ENCODE measurements around the gene SLC25A18. TPM values are rescaled to one million over a fixed set of nuclear protein-coding genes. Genes with fewer than 3 reads are reported as not detected.

SLC25A18 gene
- total RNA-seq, 5 donors from 2014 or later (not counting 1 experiment from before 2014, with no cell fraction given) = not detected

- Histone ChIP-seq H3K9me3 (no peaks in the 10 kb centered on the region), H3K4me3 (ENCODE audit: control insufficient read depth in 1 of 2, extremely low read depth in 1 of 2, low read length in 1 of 2) (no peak overlapping the region), H3K4me1 (ENCODE audit: control insufficient read depth in 1 of 2, extremely low read depth in 1 of 2, insufficient read depth in 2 of 2, low read length in 2 of 2) (no peaks in the 10 kb centered on the region), H3K27me3 (replicated peaks in 1 of 2; ENCODE audit: control insufficient read depth in 2 of 2, extremely low read depth in 1 of 2, insufficient read depth in 2 of 2, low read length in 1 of 2) (no peaks in the 10 kb centered on the region), H3K36me3 (ENCODE audit: control insufficient read depth in 2 of 2, extremely low read depth in 1 of 2, insufficient read depth in 1 of 2, low read length in 1 of 2) (peaks cover 0 to 49% of the 10 kb centered on the region in 2 donors), H3K27ac (ENCODE audit: low read length) (no peak overlapping the region)
- H3K4me1 Mint-ChIP-seq = peaks cover 9 to 16% (median 11%) of the 10 kb centered on the region in 3 donors
- DNase-seq (no peak), ATAC-seq (replicated peaks in 1 of 4) (no peak)
- 94% methylated on average over 5 of the region's 5 CpGs for WGBS (ENCODE audit: insufficient coverage)
- no peak overlapping the region for H3K27ac Mint-ChIP-seq
- no peak overlapping the region for H3K4me3 Mint-ChIP-seq
- peaks cover 20% of the 10 kb centered on the region for H3K36me3 Mint-ChIP-seq
- no peaks in the 10 kb centered on the region for H3K9me3 Mint-ChIP-seq
- CTCF ChIA-PET = interaction anchor here in 1 of 2 donors (0.5 kb wide), 1 partner anchor 421 kb away, joined by 3 read pairs; no protein-coding TSS in a partner anchor
- POLR2A ChIA-PET = interaction anchor here in 1 of 2 donors (0.8 kb wide), 1 partner anchor 108 kb away, joined by 4 read pairs; no protein-coding TSS in a partner anchor
- no peaks in the 10 kb centered on the region for H3K27me3 Mint-ChIP-seq
Measured at GRCh38 chr22:17606496-17606895, 43.2 kb downstream of the SLC25A18 start.

DNA sequence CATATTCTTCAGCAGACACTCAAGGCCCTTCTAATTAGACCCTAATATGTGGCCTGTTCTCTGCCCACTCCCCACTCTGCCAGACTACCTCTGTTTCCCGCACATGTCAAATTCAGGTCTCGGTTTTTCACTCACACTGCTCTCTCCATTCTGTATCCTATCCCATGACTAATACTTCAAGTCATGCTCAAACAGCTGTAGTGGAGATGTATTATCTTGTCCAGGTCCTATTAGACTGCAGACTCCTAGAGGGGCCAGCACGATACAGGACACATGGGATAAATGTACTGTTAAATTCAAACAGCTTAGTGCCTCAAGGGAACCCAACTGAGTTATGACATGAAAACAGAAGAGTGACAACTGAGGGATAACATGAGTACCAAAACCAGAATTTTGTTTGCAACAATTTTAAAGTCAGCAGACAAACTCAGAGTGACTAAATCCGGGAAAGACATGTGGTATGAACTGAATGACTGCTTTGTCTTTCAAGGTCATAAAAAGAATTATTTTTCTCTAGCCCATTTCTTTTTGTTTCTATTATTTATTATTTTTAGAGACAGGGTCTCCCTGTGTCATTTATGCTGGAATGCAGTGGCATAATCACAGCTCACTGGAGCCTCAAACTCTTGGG lies 44.7 kb downstream of the SLC25A18 start:
- POLR2A ChIA-PET = no interaction called here
- no peaks in the 10 kb centered on the region for H3K9me3 ChIP-seq
- H3K36me3 ChIP-seq (ENCODE audit: control insufficient read depth in 2 of 2, extremely low read depth in 1 of 2, insufficient read depth in 1 of 2, low read length in 1 of 2) = peaks cover 0 to 64% of the 10 kb centered on the region in 2 donors
- no peak overlapping the region for H3K4me3 ChIP-seq (ENCODE audit: control insufficient read depth in 1 of 2, extremely low read depth in 1 of 2, low read length in 1 of 2)
- no peaks in the 10 kb centered on the region for H3K27me3 ChIP-seq (replicated peaks in 1 of 2; ENCODE audit: control insufficient read depth in 2 of 2, extremely low read depth in 1 of 2, insufficient read depth in 2 of 2, low read length in 1 of 2)
- H3K27ac Mint-ChIP-seq = no peak overlapping the region
- CTCF ChIA-PET = no interaction called here
- no peaks in the 10 kb centered on the region for H3K27me3 Mint-ChIP-seq
- H3K27ac ChIP-seq (ENCODE audit: low read length) = no peak overlapping the region
- H3K4me3 Mint-ChIP-seq = no peak overlapping the region
- no CpG with 5 or more reads among the region's 4 CpGs for whole genome bisulfite sequencing (ENCODE audit: insufficient coverage)
- H3K9me3 Mint-ChIP-seq = no peaks in the 10 kb centered on the region
- peaks cover 13 to 18% (median 14%) of the 10 kb centered on the region in 3 donors for H3K4me1 Mint-ChIP-seq
- peaks cover 30% of the 10 kb centered on the region for H3K36me3 Mint-ChIP-seq
- DNase-seq = no peak
- no peak for ATAC-seq (replicated peaks in 1 of 4)
- H3K4me1 ChIP-seq (ENCODE audit: control insufficient read depth in 1 of 2, extremely low read depth in 1 of 2, insufficient read depth in 2 of 2, low read length in 2 of 2) = no peaks in the 10 kb centered on the region

- no CpG with 5 or more reads among the region's 3 CpGs for WGBS (ENCODE audit: insufficient coverage)
- Histone ChIP-seq H3K4me3 (ENCODE audit: control insufficient read depth in 1 of 2, extremely low read depth in 1 of 2, low read length in 1 of 2) (no peak overlapping the region), H3K4me1 (ENCODE audit: control insufficient read depth in 1 of 2, extremely low read depth in 1 of 2, insufficient read depth in 2 of 2, low read length in 2 of 2) (no peaks in the 10 kb centered on the region), H3K36me3 (ENCODE audit: control insufficient read depth in 2 of 2, extremely low read depth in 1 of 2, insufficient read depth in 1 of 2, low read length in 1 of 2) (peaks cover 0 to 59% of the 10 kb centered on the region in 2 donors), H3K27me3 (replicated peaks in 1 of 2; ENCODE audit: control insufficient read depth in 2 of 2, extremely low read depth in 1 of 2, insufficient read depth in 2 of 2, low read length in 1 of 2) (no peaks in the 10 kb centered on the region), H3K9me3 (no peaks in the 10 kb centered on the region), H3K27ac (ENCODE audit: low read length) (no peak overlapping the region)
- Mint-ChIP-seq H3K36me3 (peaks cover 26% of the 10 kb centered on the region), H3K27me3 (no peaks in the 10 kb centered on the region), H3K9me3 (no peaks in the 10 kb centered on the region), H3K4me1 (peaks cover 5 to 13% (median 5%) of the 10 kb centered on the region in 3 donors), H3K27ac (no peak overlapping the region), H3K4me3 (no peak overlapping the region)
- no peak for DNase-seq
- no peak for ATAC-seq (replicated peaks in 1 of 4)
- ChIA-PET CTCF (no interaction called here), POLR2A (interaction anchor here in 1 of 2 donors (1.0 kb wide), 1 partner anchor 16 kb away, joined by 11 read pairs; no protein-coding TSS in a partner anchor)
Measured at GRCh38 chr22:17612057-17612456, 48.8 kb downstream of the SLC25A18 start.

- H3K27ac ChIP-seq (ENCODE audit: low read length) = no peak overlapping the region
- ChIA-PET POLR2A (no interaction called here), CTCF (no interaction called here)
- whole genome bisulfite sequencing (ENCODE audit: insufficient coverage) = no CpG with 5 or more reads among the region's 7 CpGs
- no peaks in the 10 kb centered on the region for H3K27me3 Mint-ChIP-seq
- no peak for ATAC-seq (replicated peaks in 1 of 4)
- peaks cover 26% of the 10 kb centered on the region for H3K36me3 Mint-ChIP-seq
- H3K4me3 Mint-ChIP-seq = no peak overlapping the region
- H3K9me3 ChIP-seq = no peaks in the 10 kb centered on the region
- no peak for DNase-seq
- peaks cover 0 to 59% of the 10 kb centered on the region in 2 donors for H3K36me3 ChIP-seq (ENCODE audit: control insufficient read depth in 2 of 2, extremely low read depth in 1 of 2, insufficient read depth in 1 of 2, low read length in 1 of 2)
- no peaks in the 10 kb centered on the region for H3K9me3 Mint-ChIP-seq
- H3K27ac Mint-ChIP-seq = no peak overlapping the region
- no peaks in the 10 kb centered on the region for H3K27me3 ChIP-seq (replicated peaks in 1 of 2; ENCODE audit: control insufficient read depth in 2 of 2, extremely low read depth in 1 of 2, insufficient read depth in 2 of 2, low read length in 1 of 2)
- peaks cover 5 to 13% (median 5%) of the 10 kb centered on the region in 3 donors for H3K4me1 Mint-ChIP-seq
- H3K4me1 ChIP-seq (ENCODE audit: control insufficient read depth in 1 of 2, extremely low read depth in 1 of 2, insufficient read depth in 2 of 2, low read length in 2 of 2) = no peaks in the 10 kb centered on the region
- no peak overlapping the region for H3K4me3 ChIP-seq (ENCODE audit: control insufficient read depth in 1 of 2, extremely low read depth in 1 of 2, low read length in 1 of 2)
Measured at GRCh38 chr22:17613280-17613679, 50.0 kb downstream of the SLC25A18 start.

- H3K36me3 ChIP-seq (ENCODE audit: control insufficient read depth in 2 of 2, extremely low read depth in 1 of 2, insufficient read depth in 1 of 2, low read length in 1 of 2) = peaks cover 3 to 13% of the 10 kb centered on the region in 2 donors
- H3K27me3 Mint-ChIP-seq = no peaks in the 10 kb centered on the region
- H3K4me1 ChIP-seq (ENCODE audit: control insufficient read depth in 1 of 2, extremely low read depth in 1 of 2, insufficient read depth in 2 of 2, low read length in 2 of 2) = peaks cover 9 to 39% of the 10 kb centered on the region in 2 experiments
- DNase-seq (no peak), ATAC-seq (replicated peaks in 1 of 4) (no peak)
- peak overlapping the region; percentile 92 to 96 for H3K27ac Mint-ChIP-seq
- H3K36me3 Mint-ChIP-seq = peaks cover 4% of the 10 kb centered on the region
- no peaks in the 10 kb centered on the region for H3K9me3 Mint-ChIP-seq
- H3K4me3 Mint-ChIP-seq = peak overlapping the region; percentile 89 to 98 (median 94)
- ChIA-PET CTCF (interaction anchor here in 1 of 2 donors (0.7 kb wide), 1 partner anchor 40 kb away, joined by 3 read pairs; no protein-coding TSS in a partner anchor), POLR2A (interaction anchor here in 1 of 2 donors (0.6 to 1.3 kb wide), 2 partner anchors 9 to 16 kb away, joined by 11 to 13 read pairs; no protein-coding TSS in a partner anchor)
- H3K27ac ChIP-seq (ENCODE audit: low read length) = peak overlapping the region; percentile 76
- WGBS (ENCODE audit: insufficient coverage) = 6% methylated on average over 23 of the region's 24 CpGs
- H3K27me3 ChIP-seq (replicated peaks in 1 of 2; ENCODE audit: control insufficient read depth in 2 of 2, extremely low read depth in 1 of 2, insufficient read depth in 2 of 2, low read length in 1 of 2) = no peaks in the 10 kb centered on the region
- H3K4me3 ChIP-seq (ENCODE audit: control insufficient read depth in 1 of 2, extremely low read depth in 1 of 2, low read length in 1 of 2) = peak overlapping the region; percentile 89 to 100
- H3K4me1 Mint-ChIP-seq = peaks cover 32 to 43% (median 40%) of the 10 kb centered on the region in 3 donors
- H3K9me3 ChIP-seq = no peaks in the 10 kb centered on the region
Measured at GRCh38 chr22:17627961-17628405, 64.7 kb downstream of the SLC25A18 start.

GRCh38 chr22:17628406-17629172 lies 65.3 kb downstream of the SLC25A18 start, which contains the start of gene ATP6V1E1:
TSS of gene ATP6V1E1 (minus strand) at chr22:17628749. CDS start at chr22:17628635, 114 bp downstream.
- Mint-ChIP-seq H3K27me3 (no peaks in the 10 kb centered on the region), H3K36me3 (peaks cover 4% of the 10 kb centered on the region), H3K4me3 (peak within 1 kb of the TSS; percentile 89 to 98 (median 94)), H3K9me3 (no peaks in the 10 kb centered on the region), H3K4me1 (peaks cover 30 to 38% (median 36%) of the 10 kb centered on the region in 3 donors), H3K27ac (peak within 1 kb of the TSS; percentile 92 to 96)
- WGBS (ENCODE audit: insufficient coverage) = under 1% methylated on average over 24 of the region's 45 CpGs
- DNase-seq (peak; percentile 85 to 98 (median 93)), ATAC-seq (replicated peaks in 1 of 4) (peak; percentile 100)
- Histone ChIP-seq H3K9me3 (no peaks in the 10 kb centered on the region), H3K4me1 (ENCODE audit: control insufficient read depth in 1 of 2, extremely low read depth in 1 of 2, insufficient read depth in 2 of 2, low read length in 2 of 2) (peaks cover 9 to 39% of the 10 kb centered on the region in 2 experiments), H3K36me3 (ENCODE audit: control insufficient read depth in 2 of 2, extremely low read depth in 1 of 2, insufficient read depth in 1 of 2, low read length in 1 of 2) (peaks cover 2 to 10% of the 10 kb centered on the region in 2 donors), H3K27ac (ENCODE audit: low read length) (peak within 1 kb of the TSS; percentile 76), H3K4me3 (ENCODE audit: control insufficient read depth in 1 of 2, extremely low read depth in 1 of 2, low read length in 1 of 2) (peak within 1 kb of the TSS; percentile 89 to 100), H3K27me3 (replicated peaks in 1 of 2; ENCODE audit: control insufficient read depth in 2 of 2, extremely low read depth in 1 of 2, insufficient read depth in 2 of 2, low read length in 1 of 2) (no peaks in the 10 kb centered on the region)
- POLR2A ChIA-PET = interaction anchor here in 1 of 2 donors (0.6 to 1.3 kb wide), 2 partner anchors 8 to 17 kb away, joined by 11 to 13 read pairs; no protein-coding TSS in a partner anchor
- CTCF ChIA-PET = interaction anchor here in 1 of 2 donors (0.8 kb wide), 1 partner anchor 11 kb away, joined by 3 read pairs; no protein-coding TSS in a partner anchor

Measured in T-cell (primary cell).